Central memory CD4-positive, alpha-beta T cell (primary cell): ENCODE measurements around the gene C5.

Experiments
- DNase-seq: peaks from one replicate; pipeline ENCODE4 v3.0.0; 2022

Gene C5

GRCh38 chr9:120905315-120906164 lies 144.5 kb downstream of the C5 start:
- DNase-seq: no peak

DNA sequence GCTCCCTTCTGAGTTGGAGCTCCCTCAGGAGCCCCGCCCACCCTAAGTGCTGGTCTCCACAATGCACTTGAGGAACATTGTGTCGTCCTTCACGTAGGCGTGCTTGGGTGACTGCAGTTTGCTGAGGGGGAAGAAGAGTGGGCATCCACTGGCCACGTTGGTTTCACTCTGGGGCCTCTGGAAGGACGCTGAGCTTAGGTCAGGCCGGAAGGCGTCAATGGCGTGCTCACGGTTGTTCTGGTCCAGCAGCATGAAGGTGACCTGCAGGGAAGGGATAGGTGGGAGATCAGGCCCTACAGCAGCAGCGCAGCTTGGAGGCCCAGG lies 145.1 kb downstream of the C5 start:
- no peak for DNase-seq

GRCh38 chr9:120904061-120904977 lies 145.8 kb downstream of the C5 start:
- DNase-seq: peak; percentile 79

DNA sequence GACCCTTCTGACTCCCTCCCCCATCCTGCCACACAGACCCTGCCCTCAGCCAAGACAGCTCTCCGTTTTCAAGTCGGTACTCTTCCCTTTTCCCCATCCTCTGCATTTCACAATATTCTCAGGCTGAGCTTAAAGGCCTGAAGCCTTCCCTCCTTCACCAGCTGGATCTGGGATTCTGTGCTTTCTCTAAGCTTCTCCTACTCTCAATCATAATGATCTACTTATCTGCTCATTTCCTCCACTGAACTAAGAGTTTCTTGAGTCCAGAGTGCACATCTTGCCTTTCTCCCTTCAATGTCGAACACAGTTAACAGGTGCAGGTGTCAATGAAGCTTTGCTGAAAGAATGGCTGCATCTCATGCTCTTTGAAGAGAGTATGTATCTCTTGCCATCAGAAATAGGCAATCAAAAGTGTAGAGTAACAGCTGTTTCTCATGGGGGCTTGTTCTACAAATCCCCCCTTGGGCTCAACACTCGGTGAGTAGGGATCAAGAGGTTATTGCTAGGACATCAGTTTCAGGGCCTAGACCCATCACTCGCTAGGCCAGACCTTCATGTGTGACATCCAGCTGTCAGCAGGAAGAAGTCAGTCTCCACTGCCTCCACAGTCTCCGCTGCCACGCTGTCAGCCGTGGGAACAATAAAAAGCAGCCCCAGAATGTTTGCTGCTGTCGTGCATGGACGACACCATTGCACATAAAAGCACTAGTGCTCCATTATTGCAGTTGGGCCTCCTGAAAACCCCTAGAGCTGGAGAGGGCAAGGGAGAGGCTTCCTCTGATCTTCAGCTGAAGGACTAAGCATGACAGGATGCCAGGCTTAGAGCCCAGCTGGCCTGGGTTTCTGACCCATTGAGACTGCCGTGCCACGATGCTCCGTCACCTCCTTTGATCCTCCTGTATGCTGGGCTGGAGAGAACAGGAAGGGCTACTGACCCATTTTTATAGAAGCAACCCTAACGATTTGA lies 147.2 kb downstream of the C5 start:
- no peak for DNase-seq
